Ishikawa (cell line): ENCODE measurements around the gene FAF2.

Experiments
- EP300 ChIP-seq: IDR thresholded peaks from 2 replicates; pipeline ENCODE4 v1.6.1; 2012; ENCODE audit warnings: borderline replicate concordance
- NFIC ChIP-seq: IDR thresholded peaks from 2 replicates; pipeline ENCODE4 v1.6.1; 2012
- RAD21 ChIP-seq: IDR thresholded peaks from 2 replicates; pipeline ENCODE4 v1.6.1; 2012; ENCODE audit warnings: low read depth
- TAF1 ChIP-seq: IDR thresholded peaks from 2 replicates; pipeline ENCODE4 v1.6.1; 2012; ENCODE audit warnings: low read depth, mild to moderate bottlenecking
- TEAD4 ChIP-seq: IDR thresholded peaks from 2 replicates; pipeline ENCODE4 v1.6.1; 2012

DNA sequence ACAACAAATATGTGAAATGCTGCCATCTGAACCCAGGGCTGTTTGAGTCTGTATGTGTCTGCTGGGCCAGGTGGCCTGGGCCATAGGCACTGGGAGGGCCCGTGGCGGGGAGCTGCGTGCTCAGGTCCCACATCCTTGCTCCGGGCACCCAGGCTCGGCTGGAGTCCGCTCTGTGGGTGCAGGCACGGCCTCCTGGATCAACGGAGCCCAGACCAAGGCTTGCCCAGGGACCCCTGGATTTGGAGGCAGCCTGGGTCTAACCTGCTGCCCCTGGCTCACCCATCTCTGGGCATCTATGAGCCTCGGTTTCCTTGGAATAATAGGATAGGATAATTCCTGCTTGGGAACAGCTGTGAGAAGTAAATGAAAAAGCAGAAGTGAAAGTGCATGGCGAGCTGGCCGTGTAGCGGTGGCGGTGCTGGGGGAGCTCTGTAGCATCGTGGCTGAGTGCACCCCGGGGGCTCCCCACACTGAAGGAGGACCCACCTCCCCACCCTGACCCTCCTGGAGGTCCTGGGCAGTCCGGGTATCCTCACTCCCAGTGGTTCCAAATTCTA is 102.2 kb downstream of the FAF2 start:
- TF ChIP-seq EP300 (no peak), TAF1 (no peak), RAD21 (no peak), NFIC (no peak), TEAD4 (no peak)
